Activated CD4-positive, alpha-beta memory T cell treated with anti-CD3 and anti-CD28 coated beads for 36 hours (primary cell): ENCODE measurements around the gene CCSER1. TPM values are rescaled to one million over a fixed set of nuclear protein-coding genes. Genes with fewer than 3 reads are reported as not detected.

Source experiments
- CTCF ChIA-PET: fragments of 350-600 bp; sonication (Branson Sonifier 250); formaldehyde crosslinking; loops from one replicate; lab custom pipeline; 2021; ENCODE audit warnings: antibody characterized with exemption, inconsistent platforms; lab: Charles Lee
- POLR2A ChIA-PET: fragments of 350-600 bp; sonication (Branson Sonifier 250); formaldehyde crosslinking; loops from one replicate; lab custom pipeline; 2021; ENCODE audit warnings: antibody characterized with exemption; lab: Charles Lee
- DNase-seq: peaks from one replicate; pipeline ENCODE4 v3.0.0-alpha.2; 2020
- H3K27ac Mint-ChIP-seq: one replicate; pipeline ENCODE4 v1.8.0; 2021; ENCODE audit warnings: mixed read lengths
- H3K27me3 Mint-ChIP-seq: one replicate; pipeline ENCODE4 v1.8.0; 2021; ENCODE audit warnings: mixed read lengths
- H3K36me3 Mint-ChIP-seq: one replicate; pipeline ENCODE4 v1.8.0; 2021; ENCODE audit warnings: mixed read lengths
- H3K4me1 Mint-ChIP-seq: one replicate; pipeline ENCODE4 v1.8.0; 2021; ENCODE audit warnings: low read depth, mixed read lengths
- H3K4me3 Mint-ChIP-seq: one replicate; pipeline ENCODE4 v1.8.0; 2021; ENCODE audit warnings: mild to moderate bottlenecking, mixed read lengths
- H3K9me3 Mint-ChIP-seq: one replicate; pipeline ENCODE4 v1.8.0; 2021; ENCODE audit warnings: mixed read lengths
- intact Hi-C: fragments of 100-400 bp; cut with micrococcal nuclease; formaldehyde crosslinking; loops from one replicate; pipeline ENCODE4 v1.15.1; 2023
- total RNA-seq, 2 experiments: library from RNA; stranded (reverse); gene quantifications; one replicate each; pipeline ENCODE4 v1.2.3, GENCODE V29; 2021

Gene CCSER1
- total RNA-seq, 2 experiments from 2014 or later: 0.17 to 0.19 TPM

DNA sequence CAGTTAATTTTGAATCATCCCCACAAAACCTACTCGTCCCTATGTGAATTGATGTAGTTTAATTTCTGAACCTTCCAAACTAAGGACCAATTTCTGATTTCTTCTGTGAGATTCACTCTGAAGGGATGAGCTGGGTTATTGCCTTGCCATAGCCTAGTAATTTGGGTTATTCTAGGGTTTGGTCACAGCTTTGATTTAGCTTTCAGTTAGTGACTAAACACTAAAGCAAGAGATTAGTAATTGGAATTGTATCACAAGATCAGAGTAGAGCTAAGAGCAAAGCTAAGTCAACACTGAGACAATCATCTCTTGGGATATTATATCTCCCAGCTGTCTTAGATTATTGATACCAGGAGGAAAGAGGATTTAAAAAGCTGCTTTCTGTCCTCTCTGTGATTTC lies 588.0 kb downstream of the CCSER1 start:
- no peak for DNase-seq
- Mint-ChIP-seq H3K27ac (no peak overlapping the region), H3K4me1 (no peaks in the 10 kb centered on the region), H3K27me3 (no peaks in the 10 kb centered on the region), H3K9me3 (peaks cover 3% of the 10 kb centered on the region), H3K36me3 (no peaks in the 10 kb centered on the region), H3K4me3 (no peak overlapping the region)
- intact Hi-C loops: no loop called here
- ChIA-PET CTCF (no interaction called here), POLR2A (no interaction called here)

DNA sequence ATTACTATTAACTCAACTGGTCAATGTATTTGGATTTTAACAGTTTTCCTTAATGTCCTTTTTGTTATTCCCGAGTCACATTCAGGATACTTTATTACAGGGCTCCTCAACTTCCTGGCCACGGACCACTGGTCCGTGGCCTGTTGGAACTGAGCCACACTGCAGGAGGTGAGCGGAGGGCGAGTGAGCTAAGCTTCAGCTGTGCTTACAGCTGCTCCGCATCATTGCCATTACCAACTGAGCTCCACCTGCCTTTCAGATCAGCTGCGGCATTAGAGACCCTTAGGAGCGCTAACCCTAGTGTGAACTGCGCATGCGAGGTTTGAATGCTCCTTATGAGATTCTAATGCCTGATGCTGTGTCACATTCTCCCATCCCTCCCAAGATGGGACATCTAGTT lies 591.7 kb downstream of the CCSER1 start:
- DNase-seq: no peak
- Mint-ChIP-seq H3K27ac (no peak overlapping the region), H3K4me1 (no peaks in the 10 kb centered on the region), H3K36me3 (no peaks in the 10 kb centered on the region), H3K4me3 (no peak overlapping the region), H3K9me3 (no peaks in the 10 kb centered on the region), H3K27me3 (no peaks in the 10 kb centered on the region)
- ChIA-PET CTCF (no interaction called here), POLR2A (no interaction called here)
- intact Hi-C loops: no loop called here

GRCh38 chr4:90727938-90728337 lies 600.7 kb downstream of the CCSER1 start:
- intact Hi-C loops: no loop called here
- DNase-seq: no peak
- CTCF ChIA-PET: no interaction called here
- Mint-ChIP-seq H3K4me3 (no peak overlapping the region), H3K9me3 (peaks cover 4% of the 10 kb centered on the region), H3K4me1 (no peaks in the 10 kb centered on the region), H3K36me3 (no peaks in the 10 kb centered on the region), H3K27me3 (no peaks in the 10 kb centered on the region), H3K27ac (no peak overlapping the region)
- POLR2A ChIA-PET: no interaction called here

DNA sequence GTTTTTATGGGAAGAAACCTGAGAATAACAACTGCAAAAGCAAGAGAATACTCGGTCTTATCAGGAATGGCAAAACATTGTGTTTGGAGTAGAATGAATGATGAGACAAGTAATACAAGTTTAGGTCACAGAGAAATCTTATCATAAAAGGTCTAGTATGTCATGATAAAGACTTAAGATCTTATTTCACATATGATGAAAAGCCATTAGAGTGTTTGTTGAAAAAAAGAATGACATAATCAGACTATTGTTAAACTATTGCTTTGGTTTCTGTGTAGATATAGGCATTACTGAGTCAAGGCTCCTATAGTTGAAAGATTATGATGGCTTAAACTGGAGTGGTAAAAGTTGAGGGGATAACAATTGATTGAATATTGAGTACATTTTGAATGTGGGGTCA lies 603.6 kb downstream of the CCSER1 start:
- no peak overlapping the region for H3K4me3 Mint-ChIP-seq
- DNase-seq: no peak
- H3K4me1 Mint-ChIP-seq: no peaks in the 10 kb centered on the region
- intact Hi-C loops: no loop called here
- H3K36me3 Mint-ChIP-seq: no peaks in the 10 kb centered on the region
- H3K9me3 Mint-ChIP-seq: peaks cover 4% of the 10 kb centered on the region
- H3K27me3 Mint-ChIP-seq: no peaks in the 10 kb centered on the region
- ChIA-PET POLR2A (no interaction called here), CTCF (no interaction called here)
- no peak overlapping the region for H3K27ac Mint-ChIP-seq

- Mint-ChIP-seq H3K4me3 (no peak overlapping the region), H3K27me3 (no peaks in the 10 kb centered on the region), H3K27ac (no peak overlapping the region), H3K9me3 (peaks cover 1% of the 10 kb centered on the region), H3K4me1 (no peaks in the 10 kb centered on the region), H3K36me3 (no peaks in the 10 kb centered on the region)
- ChIA-PET CTCF (no interaction called here), POLR2A (no interaction called here)
- no peak for DNase-seq
- intact Hi-C loops: no loop called here
Observed at GRCh38 chr4:90733211-90733610, 606.0 kb downstream of the CCSER1 start.

DNA sequence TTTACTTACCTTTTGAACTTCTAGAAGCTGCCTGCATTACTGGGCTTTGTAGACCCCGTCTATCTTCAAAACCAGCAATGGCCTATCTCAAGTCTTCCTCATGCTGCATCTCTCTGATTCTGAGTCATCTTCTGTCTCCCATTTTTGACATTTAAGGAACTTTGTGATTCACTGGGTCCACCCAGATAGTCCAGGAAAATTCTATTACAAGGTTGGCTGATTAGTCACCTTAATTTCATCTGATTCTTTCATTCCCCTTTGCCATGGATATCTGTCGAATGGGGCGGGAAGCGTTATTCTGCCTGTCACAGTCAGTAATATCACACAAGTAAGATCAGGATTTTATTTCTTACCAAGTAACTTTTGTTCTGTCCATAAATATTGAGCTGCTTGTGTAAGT lies 618.0 kb downstream of the CCSER1 start:
- no peaks in the 10 kb centered on the region for H3K27me3 Mint-ChIP-seq
- no peak overlapping the region for H3K4me3 Mint-ChIP-seq
- intact Hi-C loops: no loop called here
- no peaks in the 10 kb centered on the region for H3K36me3 Mint-ChIP-seq
- H3K4me1 Mint-ChIP-seq: no peaks in the 10 kb centered on the region
- POLR2A ChIA-PET: no interaction called here
- no peak for DNase-seq
- CTCF ChIA-PET: no interaction called here
- no peak overlapping the region for H3K27ac Mint-ChIP-seq
- peaks cover 5% of the 10 kb centered on the region for H3K9me3 Mint-ChIP-seq

DNA sequence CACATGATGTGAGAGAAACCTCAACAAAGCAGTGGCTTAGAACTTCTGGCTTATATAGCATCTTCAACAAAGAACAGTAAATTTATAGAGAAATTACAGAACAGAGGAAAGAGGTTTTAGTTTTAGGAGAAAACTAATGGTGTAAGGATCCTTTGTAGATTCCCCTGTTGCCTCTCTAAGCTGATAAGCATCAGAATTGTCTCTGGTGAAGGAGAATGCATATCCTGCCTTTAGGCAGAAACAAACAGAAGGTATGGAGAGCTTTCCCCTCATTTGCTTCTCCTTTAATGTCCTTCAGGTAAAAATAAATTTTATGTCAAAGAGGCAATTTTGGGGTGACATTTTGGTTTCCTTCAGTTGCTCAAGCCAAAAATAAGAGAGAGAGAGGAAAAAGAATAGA lies 625.9 kb downstream of the CCSER1 start:
- Mint-ChIP-seq H3K36me3 (no peaks in the 10 kb centered on the region), H3K27ac (no peak overlapping the region), H3K27me3 (no peaks in the 10 kb centered on the region), H3K9me3 (no peaks in the 10 kb centered on the region), H3K4me3 (no peak overlapping the region), H3K4me1 (no peaks in the 10 kb centered on the region)
- ChIA-PET CTCF (no interaction called here), POLR2A (no interaction called here)
- intact Hi-C loops: no loop called here
- DNase-seq: no peak

DNA sequence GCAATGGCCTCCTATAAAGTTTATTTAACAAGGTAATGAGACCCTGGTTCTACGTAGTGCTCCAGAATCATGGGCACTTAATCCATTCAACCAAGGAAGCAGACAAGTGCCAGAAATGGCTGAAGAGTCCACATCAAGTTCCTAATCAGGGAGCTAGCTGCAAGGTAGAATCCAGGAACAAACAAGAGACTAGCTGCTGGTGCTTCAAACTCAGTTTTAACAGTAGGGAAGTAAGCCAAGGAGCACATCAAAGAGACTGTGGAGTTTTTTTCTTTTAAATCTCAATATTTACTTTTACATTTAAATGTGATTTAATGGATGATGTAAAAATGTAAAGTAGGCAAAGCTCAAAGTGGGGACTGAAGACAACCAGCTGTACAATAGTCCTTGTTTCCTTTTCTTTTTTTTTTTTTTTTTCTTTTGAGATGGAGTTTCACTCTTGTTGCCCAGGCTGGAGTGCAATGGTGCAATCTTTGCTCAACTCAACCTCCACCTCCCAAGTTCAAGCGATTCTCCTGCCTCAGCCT lies 630.4 kb downstream of the CCSER1 start:
- no peak overlapping the region for H3K4me3 Mint-ChIP-seq
- CTCF ChIA-PET: no interaction called here
- peaks cover 2% of the 10 kb centered on the region for H3K9me3 Mint-ChIP-seq
- intact Hi-C loops: no loop called here
- no peak for DNase-seq
- H3K4me1 Mint-ChIP-seq: no peaks in the 10 kb centered on the region
- no peaks in the 10 kb centered on the region for H3K27me3 Mint-ChIP-seq
- H3K27ac Mint-ChIP-seq: no peak overlapping the region
- POLR2A ChIA-PET: no interaction called here
- no peaks in the 10 kb centered on the region for H3K36me3 Mint-ChIP-seq

DNA sequence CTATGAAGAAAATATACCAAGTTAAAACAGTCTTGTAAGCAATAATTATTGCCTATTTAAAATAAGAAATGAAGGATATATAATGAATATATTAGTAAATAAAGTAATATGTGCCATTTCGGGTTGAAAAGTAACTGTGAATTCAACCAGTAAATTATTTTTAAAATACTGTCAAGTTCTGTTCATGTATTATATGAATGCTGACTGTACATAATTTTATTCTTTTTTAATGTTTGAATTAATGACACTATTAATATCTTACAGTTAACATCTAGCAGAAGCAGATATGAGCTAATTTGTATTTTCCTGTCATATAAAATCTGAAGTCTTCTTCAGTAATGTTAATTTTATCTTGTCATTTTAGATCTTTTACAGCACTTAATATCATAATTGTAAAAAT lies 632.9 kb downstream of the CCSER1 start:
- POLR2A ChIA-PET: no interaction called here
- H3K36me3 Mint-ChIP-seq: no peaks in the 10 kb centered on the region
- no peak overlapping the region for H3K4me3 Mint-ChIP-seq

GRCh38 chr4:90766837-90767236 lies 639.6 kb downstream of the CCSER1 start:
- H3K27ac Mint-ChIP-seq: no peak overlapping the region
- POLR2A ChIA-PET: no interaction called here
- H3K27me3 Mint-ChIP-seq: no peaks in the 10 kb centered on the region
- H3K4me1 Mint-ChIP-seq: no peaks in the 10 kb centered on the region
- peaks cover 6% of the 10 kb centered on the region for H3K9me3 Mint-ChIP-seq
- intact Hi-C loops: no loop called here
- H3K36me3 Mint-ChIP-seq: no peaks in the 10 kb centered on the region
- no peak for DNase-seq
- no peak overlapping the region for H3K4me3 Mint-ChIP-seq
- CTCF ChIA-PET: no interaction called here

More for the DNA sequence above, 632.9 kb downstream of the CCSER1 start:
- no peaks in the 10 kb centered on the region for H3K4me1 Mint-ChIP-seq
- no peak overlapping the region for H3K27ac Mint-ChIP-seq
- DNase-seq: no peak
- CTCF ChIA-PET: no interaction called here
- intact Hi-C loops: no loop called here
- H3K9me3 Mint-ChIP-seq: peaks cover 2% of the 10 kb centered on the region
- no peaks in the 10 kb centered on the region for H3K27me3 Mint-ChIP-seq

DNA sequence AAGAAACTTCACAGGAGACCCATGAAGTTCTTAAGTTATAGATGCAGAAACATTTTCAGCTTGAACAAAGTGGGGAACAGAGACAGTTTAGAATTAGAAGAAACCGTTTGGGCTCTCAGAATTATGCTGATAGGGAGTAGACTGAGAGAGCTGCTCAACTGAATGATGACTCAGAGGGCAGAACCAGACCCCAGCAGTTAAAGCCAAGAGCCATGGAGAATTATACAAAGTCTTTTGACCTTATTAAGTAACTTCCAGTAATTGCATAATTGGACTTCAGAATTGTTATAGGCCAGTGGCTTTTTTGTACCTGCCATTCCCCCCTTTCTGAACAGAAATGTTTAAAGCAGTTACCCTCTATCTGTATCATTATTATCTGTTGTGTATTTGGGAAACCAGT lies 642.1 kb downstream of the CCSER1 start:
- no peak overlapping the region for H3K27ac Mint-ChIP-seq
- ChIA-PET CTCF (no interaction called here), POLR2A (no interaction called here)
- no peaks in the 10 kb centered on the region for H3K27me3 Mint-ChIP-seq
- intact Hi-C loops: no loop called here
- no peak for DNase-seq
- no peaks in the 10 kb centered on the region for H3K4me1 Mint-ChIP-seq
- H3K9me3 Mint-ChIP-seq: peaks cover 4% of the 10 kb centered on the region
- no peaks in the 10 kb centered on the region for H3K36me3 Mint-ChIP-seq
- no peak overlapping the region for H3K4me3 Mint-ChIP-seq

DNA sequence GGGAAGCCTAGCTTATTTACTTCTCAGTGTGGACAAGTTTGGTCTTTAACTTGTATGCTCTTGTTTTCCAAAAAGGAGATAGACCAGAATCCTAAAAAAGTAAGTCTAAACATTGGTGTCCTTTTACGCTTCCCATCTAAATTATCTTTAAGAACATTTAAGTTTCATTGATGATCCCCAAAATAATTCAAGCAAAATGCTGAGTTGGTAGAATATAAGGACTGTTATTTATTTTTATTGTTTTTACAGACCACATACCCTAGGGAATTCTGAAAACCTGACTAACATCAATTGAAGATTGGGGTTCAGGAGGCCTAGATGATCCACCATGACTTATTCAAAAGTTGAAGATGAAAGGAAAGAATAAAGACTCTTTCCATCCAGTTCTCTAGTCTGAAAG lies 653.0 kb downstream of the CCSER1 start:
- no peak for DNase-seq
- H3K36me3 Mint-ChIP-seq: no peaks in the 10 kb centered on the region
- H3K27me3 Mint-ChIP-seq: no peaks in the 10 kb centered on the region
- H3K4me3 Mint-ChIP-seq: no peak overlapping the region
- POLR2A ChIA-PET: no interaction called here
- no peak overlapping the region for H3K27ac Mint-ChIP-seq
- H3K9me3 Mint-ChIP-seq: no peaks in the 10 kb centered on the region
- intact Hi-C loops: no loop called here
- CTCF ChIA-PET: no interaction called here
- no peaks in the 10 kb centered on the region for H3K4me1 Mint-ChIP-seq

DNA sequence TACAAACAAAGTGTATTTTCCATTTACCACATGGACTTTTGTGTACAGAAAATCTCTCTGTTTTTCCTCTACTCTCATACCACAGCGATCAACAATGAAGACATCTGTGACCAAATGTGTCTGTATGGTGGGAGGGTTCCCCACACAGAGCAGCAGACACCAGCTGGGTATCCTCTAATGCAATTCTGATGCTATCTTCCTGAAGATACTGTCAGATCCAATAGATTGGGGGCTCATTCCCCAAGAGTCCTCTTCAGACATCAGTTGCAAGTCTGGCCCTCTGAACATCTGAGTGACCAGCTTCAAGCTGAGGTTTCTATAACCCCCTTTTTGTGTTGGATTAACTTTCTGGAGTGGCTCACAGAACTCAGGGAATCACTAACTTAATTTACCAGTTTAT lies 659.4 kb downstream of the CCSER1 start:
- Mint-ChIP-seq H3K27me3 (no peaks in the 10 kb centered on the region), H3K4me1 (no peaks in the 10 kb centered on the region), H3K27ac (no peak overlapping the region), H3K9me3 (peaks cover 2% of the 10 kb centered on the region), H3K36me3 (no peaks in the 10 kb centered on the region), H3K4me3 (no peak overlapping the region)
- intact Hi-C loops: no loop called here
- CTCF ChIA-PET: no interaction called here
- no peak for DNase-seq
- POLR2A ChIA-PET: no interaction called here
